ENCODE results near the gene MORN1. TPM values are rescaled to one million over a fixed set of nuclear protein-coding genes. Genes with fewer than 3 reads are reported as not detected.
"Not testable (repeated sequence)": the region's sequence is repeated elsewhere in the genome, so short reads cannot be mapped to it uniquely, and the experiment has no call there.

MORN1 gene
- polyA plus RNA-seq, 1 of the 3 experiments (the other 2 are of a cell fraction) = 16.3 TPM

GRCh38 chr1:2334883-2335534 is 56.3 kb downstream of the MORN1 start (continued):
- TF ChIP-seq CTCF (IDR thresholded peaks at IDR 0.05) = no peak
- no peak for TF ChIP-seq NRF1 (IDR thresholded peaks at IDR 0.05; ENCODE audit: low read depth, low read length)
- TF ChIP-seq REST (IDR thresholded peaks at IDR 0.05; ENCODE audit: low read depth, low read length) = no peak
- no peak for TF ChIP-seq TEAD4 (IDR thresholded peaks at IDR 0.05; ENCODE audit: borderline replicate concordance, insufficient read depth)
- TF ChIP-seq FOXJ3 (CRISPR knock-in tag; IDR thresholded peaks at IDR 0.05) = no peak
- no peak for TF ChIP-seq IRF3 (IDR thresholded peaks at IDR 0.05; ENCODE audit: low read depth, low read length)

GRCh38 chr1:2334366-2334765 is 57.0 kb downstream of the MORN1 start:
- Histone ChIP-seq H3F3A (replicated peaks; ENCODE audit: insufficient read depth) (no peaks in the 10 kb centered on the region), H3K36me3 (replicated peaks in 1 of 2; ENCODE audit: control insufficient read depth in 1 of 2, insufficient read depth in 2 of 2, low read length in 1 of 2) (no peaks in the 10 kb centered on the region), H3K9ac (no peak overlapping the region), H3K79me2 (ENCODE audit: insufficient read depth) (no peaks in the 10 kb centered on the region), H3K27ac (ENCODE audit: low read depth in 2 of 2, low read length in 1 of 2) (no peak overlapping the region), H3K4me1 (ENCODE audit: control insufficient read depth in 1 of 2, insufficient read depth in 2 of 2, low read depth in 1 of 2, low read length in 1 of 2) (peaks cover 0 to 12% of the 10 kb centered on the region in 2 experiments; a peak in 1 of 4 replicates), H3K9me2 (no peaks in the 10 kb centered on the region), H3K9me3 (no peaks in the 10 kb centered on the region), H3K4me3 (ENCODE audit: low read depth in 2 of 2, low read length in 1 of 2) (no peak overlapping the region), H3K4me2 (no peak overlapping the region), H4K20me1 (ENCODE audit: insufficient read depth) (no peaks in the 10 kb centered on the region), H2AFZ (ENCODE audit: low read depth) (no peak overlapping the region), H3K27me3 (ENCODE audit: insufficient read depth) (no peaks in the 10 kb centered on the region)
- ChIA-PET POLR2A (interaction anchor here (1.0 kb wide), 1 partner anchor 18 kb away, joined by 3 read pairs; no protein-coding TSS in a partner anchor), CTCF (interaction anchor here (2.7 kb wide), 1 partner anchor 19 kb away, joined by 9 read pairs; no protein-coding TSS in a partner anchor)
- 90% methylated on average over 12 of the region's 21 CpGs for WGBS (ENCODE audit: low lambda C conversion rate)
- DNase-seq = no peak
- TF ChIP-seq GATA2 (CRISPR knock-in tag; IDR thresholded peaks at IDR 0.05) (no peak), MAX (IDR thresholded peaks at IDR 0.05; ENCODE audit: low read depth) (no peak), FOXJ3 (CRISPR knock-in tag; IDR thresholded peaks at IDR 0.05) (no peak)

- H3K27ac ChIP-seq (ENCODE audit: low read depth in 2 of 2, low read length in 1 of 2); H3K27me3 ChIP-seq (ENCODE audit: insufficient read depth); H3K9ac ChIP-seq; H3F3A ChIP-seq (replicated peaks; ENCODE audit: insufficient read depth); H3K9me3 ChIP-seq; DNase-seq; H3K4me2 ChIP-seq; H3K9me2 ChIP-seq; H2AFZ ChIP-seq (ENCODE audit: low read depth); POLR2A ChIA-PET; H3K79me2 ChIP-seq (ENCODE audit: insufficient read depth); H4K20me1 ChIP-seq (ENCODE audit: insufficient read depth); CTCF ChIA-PET; H3K36me3 ChIP-seq (replicated peaks in 1 of 2; ENCODE audit: control insufficient read depth in 1 of 2, insufficient read depth in 2 of 2, low read length in 1 of 2); H3K4me3 ChIP-seq (ENCODE audit: low read depth in 2 of 2, low read length in 1 of 2): not testable (repeated sequence)
- H3K4me1 ChIP-seq (ENCODE audit: control insufficient read depth in 1 of 2, insufficient read depth in 2 of 2, low read depth in 1 of 2, low read length in 1 of 2) = peaks cover 0 to 36% of the 10 kb centered on the region in 2 experiments; a peak in 1 of 4 replicates
- 95% methylated on average over 32 of the region's 33 CpGs for WGBS (ENCODE audit: low lambda C conversion rate)
Measured at GRCh38 chr1:2331580-2331979, 59.8 kb downstream of the MORN1 start.

All from SK-N-SH (cell line).